ENCODE data around the gene PDZD2.

Gene PDZD2

GRCh38 chr5:31844622-31845345, 205.9 kb downstream of the PDZD2 start:
- DNase-seq = no peak

GRCh38 chr5:31845361-31845760, 206.4 kb downstream of the PDZD2 start:
- no peak for DNase-seq

GRCh38 chr5:31846934-31847333, 208.0 kb downstream of the PDZD2 start:
- DNase-seq = no peak

- no peak for DNase-seq
Observed at GRCh38 chr5:31847354-31847753, 208.4 kb downstream of the PDZD2 start.

DNA sequence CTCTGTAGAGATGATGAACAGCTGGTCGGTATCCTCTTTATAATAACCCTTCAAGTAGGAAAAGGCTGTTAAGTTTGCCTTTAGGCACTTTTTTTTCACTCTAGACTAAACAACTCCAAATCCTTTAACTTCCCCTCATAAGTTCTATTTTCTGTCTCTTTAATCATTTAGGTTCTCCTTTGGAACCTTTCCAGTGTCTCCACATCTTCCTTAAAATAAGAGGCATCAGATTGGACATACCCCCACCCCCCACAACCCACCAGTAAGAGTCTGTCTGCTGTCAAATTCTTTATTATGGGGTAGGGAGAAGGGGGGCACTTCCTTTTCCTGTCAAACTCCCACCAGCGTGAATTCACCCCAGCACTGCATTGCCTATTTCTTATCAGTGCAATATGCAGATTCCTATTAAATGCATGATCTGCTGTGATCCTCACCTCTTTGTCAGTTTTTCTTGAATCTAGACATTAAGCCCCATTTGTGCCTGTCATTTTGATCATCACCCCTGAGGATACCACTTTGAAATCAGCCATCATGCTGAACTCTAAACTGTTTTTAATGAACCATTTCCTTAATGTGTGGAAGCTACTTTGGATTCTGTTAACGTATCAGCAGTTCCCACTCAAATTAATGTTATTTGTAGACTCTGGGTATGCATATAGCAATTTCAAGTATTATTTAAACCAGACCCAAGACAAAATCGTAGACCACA, 212.2 kb downstream of the PDZD2 start:
- no peak for DNase-seq

GRCh38 chr5:31853398-31854135, 214.6 kb downstream of the PDZD2 start:
- DNase-seq = no peak

DNA sequence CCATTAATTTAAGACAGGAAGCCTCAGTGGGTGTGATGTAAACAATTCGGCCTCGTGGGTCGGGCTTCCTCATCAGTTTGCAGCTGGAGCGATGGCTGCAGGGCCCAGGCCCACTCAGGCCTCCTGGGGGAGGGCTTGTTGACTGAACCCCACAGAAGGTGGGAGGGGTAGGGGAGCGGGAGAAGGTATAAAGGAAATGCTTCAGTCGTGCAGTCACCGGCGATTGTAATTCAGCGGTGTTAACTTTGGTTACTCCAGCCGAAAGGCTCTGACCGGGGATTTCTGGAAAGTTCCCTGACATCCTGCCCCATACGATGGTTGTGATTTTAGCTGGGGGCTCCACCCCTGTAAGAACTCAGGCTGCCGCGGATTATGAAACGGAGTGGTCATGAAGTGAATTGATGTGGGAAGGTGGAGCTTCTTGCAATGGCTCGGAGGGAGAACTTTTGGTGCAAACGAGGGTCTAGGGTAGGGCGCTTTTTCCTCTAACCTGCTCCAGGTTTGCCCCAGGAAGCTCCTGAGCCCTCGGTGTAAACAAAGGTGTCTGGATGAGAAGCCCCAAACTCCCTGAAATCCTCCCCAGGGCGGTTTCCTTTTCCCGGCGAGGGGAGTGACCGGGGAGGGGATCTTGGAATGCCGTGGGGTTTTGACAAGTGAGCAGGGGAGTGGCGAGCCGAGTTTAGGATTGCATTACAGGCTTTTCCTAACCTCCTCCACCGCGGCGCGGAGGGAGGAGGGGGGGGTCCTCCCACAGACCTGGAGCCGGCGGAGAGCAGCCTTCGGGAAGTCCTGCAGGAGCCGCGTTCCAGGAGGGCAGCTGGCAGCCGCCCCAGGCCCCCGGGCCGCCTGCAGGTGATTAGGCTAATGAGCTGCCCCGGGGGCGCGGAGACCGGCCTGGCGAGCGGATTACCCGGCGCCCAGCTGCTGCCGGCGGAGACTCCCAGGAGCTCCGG, 215.5 kb downstream of the PDZD2 start:
- DNase-seq = no peak

- peak; percentile 19 for DNase-seq
Observed at GRCh38 chr5:31855134-31856040, 216.5 kb downstream of the PDZD2 start.

GRCh38 chr5:31859096-31859495, 220.2 kb downstream of the PDZD2 start:
- DNase-seq = no peak

DNA sequence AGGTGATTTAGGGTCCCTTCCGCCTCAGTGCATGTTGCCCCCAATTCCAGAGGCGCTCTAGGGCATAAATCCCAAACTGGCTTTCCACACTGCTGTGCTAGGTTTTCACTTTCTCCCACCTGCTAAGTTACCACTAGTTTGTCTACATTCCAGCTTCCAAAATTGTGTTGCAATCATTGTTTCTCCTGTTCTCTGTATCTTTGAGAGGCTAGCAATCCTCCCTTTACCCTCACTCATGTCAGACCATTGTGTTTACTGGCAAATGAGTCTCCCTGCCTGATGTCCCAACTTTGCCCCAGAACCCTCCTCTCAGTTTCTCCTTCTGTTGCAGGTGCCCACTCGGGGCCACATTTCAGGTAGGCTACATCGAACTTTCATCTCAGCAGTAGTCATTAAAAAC, 221.3 kb downstream of the PDZD2 start:
- DNase-seq = no peak

GRCh38 chr5:31860726-31861433, 221.9 kb downstream of the PDZD2 start:
- no peak for DNase-seq

- DNase-seq = no peak
Observed at GRCh38 chr5:31861601-31862000, 222.7 kb downstream of the PDZD2 start.

- DNase-seq = no peak
Observed at GRCh38 chr5:31863991-31864411, 225.1 kb downstream of the PDZD2 start.

DNA sequence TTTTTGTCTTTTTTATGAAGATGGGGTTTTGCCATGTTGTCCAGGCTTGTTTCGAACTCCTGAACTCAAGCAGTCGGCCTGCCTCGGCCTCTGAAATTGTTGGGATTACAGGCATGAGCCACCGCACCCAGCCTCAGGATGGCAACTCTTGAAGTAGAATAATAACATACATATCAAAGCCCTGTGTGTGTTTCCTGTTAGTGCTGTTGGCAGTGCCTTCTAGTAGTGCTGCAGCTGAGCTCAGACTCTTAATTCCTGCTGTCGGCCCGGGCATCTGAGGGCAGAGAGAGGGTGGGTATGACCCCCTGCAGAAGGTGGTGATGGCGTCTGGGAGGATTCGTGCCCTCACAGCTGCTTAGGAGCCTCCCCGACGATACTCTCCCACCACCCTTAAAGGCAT, 227.2 kb downstream of the PDZD2 start:
- DNase-seq = no peak

DNA sequence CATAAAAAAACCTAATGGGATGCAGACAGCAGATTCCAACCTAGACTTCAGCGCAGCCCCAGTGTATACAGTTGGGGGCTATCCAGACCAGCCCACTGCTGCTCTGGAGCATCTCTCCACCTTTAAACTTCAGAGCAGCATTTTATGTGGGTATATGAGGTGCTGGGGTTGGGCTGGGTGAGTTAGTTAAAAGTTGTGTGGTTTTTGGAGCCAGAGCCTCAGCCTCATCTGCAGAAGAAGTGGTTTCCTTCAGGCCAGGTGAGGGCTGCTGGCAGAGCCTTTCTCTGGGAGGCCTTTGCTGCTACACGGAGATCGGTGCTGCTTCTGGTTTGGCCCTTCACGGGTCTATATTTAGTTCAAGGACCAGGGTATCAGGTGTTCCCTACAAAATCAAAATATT, 228.3 kb downstream of the PDZD2 start:
- DNase-seq = no peak

GRCh38 chr5:31880449-31880848, 241.5 kb downstream of the PDZD2 start:
- no peak for DNase-seq

DNA sequence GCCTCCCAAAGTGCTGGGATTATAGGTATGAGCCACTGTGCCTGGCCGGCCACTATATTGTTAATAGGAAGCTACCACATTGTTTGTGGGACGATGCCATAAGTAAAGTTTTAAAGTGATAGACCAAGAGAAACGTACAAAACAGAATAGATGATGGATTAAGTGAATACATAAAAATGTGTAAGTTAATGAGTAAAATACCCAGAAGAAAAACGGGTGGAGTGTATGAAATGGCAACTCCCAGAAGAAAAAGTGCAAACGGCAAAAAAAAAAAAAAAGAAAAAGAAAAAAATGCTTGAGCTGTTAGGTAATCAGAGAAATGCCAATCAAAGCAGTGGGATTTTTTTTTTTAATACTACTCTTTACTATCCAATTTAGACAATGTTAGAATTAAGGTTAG, 246.0 kb downstream of the PDZD2 start:
- no peak for DNase-seq

- DNase-seq = no peak
Observed at GRCh38 chr5:31886206-31886605, 247.3 kb downstream of the PDZD2 start.

DNA sequence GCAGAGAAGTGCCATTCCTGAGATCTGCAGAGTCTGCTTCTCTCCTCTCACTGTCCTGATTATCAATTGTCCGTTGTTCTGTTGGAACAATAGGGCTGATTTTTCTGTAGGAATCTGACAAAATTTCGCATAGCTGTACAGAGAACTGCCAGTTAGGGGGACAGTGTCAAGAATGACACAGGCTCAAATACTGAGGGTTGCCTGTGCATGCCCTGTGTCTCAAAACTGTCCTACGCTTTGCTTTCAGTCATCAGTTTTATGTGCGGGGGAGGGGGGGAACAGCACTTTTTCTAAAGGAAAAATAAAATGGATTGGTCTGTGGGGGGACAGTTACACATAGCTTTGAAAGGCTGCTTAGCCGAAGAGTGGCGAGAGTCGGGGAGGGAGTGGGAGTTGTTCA, 248.6 kb downstream of the PDZD2 start:
- no peak for DNase-seq

DNA sequence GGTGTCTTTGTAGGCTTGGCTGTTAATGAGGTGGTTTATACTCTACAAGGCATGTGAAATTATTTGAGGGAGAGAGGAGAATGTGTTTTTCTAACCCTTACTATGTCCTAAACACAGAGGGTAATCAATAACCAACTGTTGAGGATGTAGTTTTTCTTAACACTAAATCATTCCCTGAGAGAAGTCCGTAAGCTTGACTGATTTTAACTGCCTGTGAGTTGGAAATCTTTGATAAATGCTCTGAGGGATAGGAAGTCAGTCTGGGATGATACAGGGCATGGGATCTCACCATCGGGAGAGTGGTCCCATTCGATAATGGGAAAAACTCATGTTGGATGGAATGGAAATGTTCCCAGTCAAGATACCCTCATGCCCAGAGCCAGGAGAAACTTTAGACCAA, 249.6 kb downstream of the PDZD2 start:
- no peak for DNase-seq

- no peak for DNase-seq
Observed at GRCh38 chr5:31889001-31889561, 250.2 kb downstream of the PDZD2 start.

Data from CD4-positive, alpha-beta T cell treated with Interleukin-15 for 1 hour (primary cell).